PC-3 (cell line): ENCODE results near the gene TMEM207. TPM values are rescaled to one million over a fixed set of nuclear protein-coding genes. Genes with fewer than 3 reads are reported as not detected.

Experiments
- ATAC-seq: fragments of 200-7000 bp; cut with Tn5 transposase; 2 replicates; pipeline ENCODE4 v1.9.1; 2020; ENCODE audit warnings: mild to moderate bottlenecking, moderate library complexity
- BruUV-seq: library from RNA; stranded (reverse); fragments of 400-500 nt; replicated peaks from 2 replicates; lab custom pipeline; 2021; lab: Mats Ljungman, UMichigan
- CTCF ChIA-PET: fragments of 300-600 bp; sonication (Branson Sonifier 250); formaldehyde crosslinking; loops from one replicate; lab custom pipeline; 2022; ENCODE audit warnings: antibody characterized with exemption; lab: Charles Lee
- POLR2A ChIA-PET: fragments of 300-600 bp; sonication (Branson Sonifier 250); formaldehyde crosslinking; loops from one replicate; lab custom pipeline; 2022; ENCODE audit warnings: antibody characterized with exemption; ENCODE audit not compliant: unreplicated experiment; lab: Charles Lee
- DNase-seq: peaks from one replicate; pipeline ENCODE4 v3.0.0-alpha.2; 2015
- H2AFZ ChIP-seq: fragments of 300-600 bp; sonication (generic); 2 replicates; pipeline ENCODE4 v1.6.0; 2016; ENCODE audit warnings: antibody characterized with exemption, low read length
- H3F3A ChIP-seq: fragments of 300-600 bp; sonication (generic); one replicate; pipeline ENCODE4 v1.6.0; 2017; ENCODE audit warnings: antibody characterized with exemption, low read length, control low read depth, mild to moderate bottlenecking; ENCODE audit not compliant: unreplicated experiment
- H3K27ac ChIP-seq: fragments of 300-600 bp; sonication (generic); 2 replicates; pipeline ENCODE4 v1.5.1; 2016; ENCODE audit warnings: mild to moderate bottlenecking, low read length
- H3K27me3 ChIP-seq: fragments of 300-600 bp; sonication (generic); 2 replicates; pipeline ENCODE4 v1.6.1; 2016; ENCODE audit warnings: low read length, mixed read lengths
- H3K36me3 ChIP-seq: fragments of 300-600 bp; sonication (generic); 2 replicates; pipeline ENCODE4 v1.6.1; 2016; ENCODE audit warnings: low read depth, mixed run types, low read length, mixed read lengths
- H3K4me1 ChIP-seq: fragments of 300-600 bp; sonication (generic); 2 replicates; pipeline ENCODE4 v1.5.1; 2016; ENCODE audit warnings: low read length; ENCODE audit not compliant: insufficient read depth
- H3K4me2 ChIP-seq: fragments of 300-600 bp; sonication (generic); 2 replicates; pipeline ENCODE4 v1.6.0; 2016; ENCODE audit warnings: low read length
- H3K4me3 ChIP-seq: fragments of 300-600 bp; sonication (generic); 2 replicates; pipeline ENCODE4 v1.5.1; 2016; ENCODE audit warnings: mild to moderate bottlenecking, low read length, mixed read lengths
- H3K79me2 ChIP-seq: fragments of 300-600 bp; sonication (generic); 2 replicates; pipeline ENCODE4 v1.6.1; 2017; ENCODE audit warnings: low read length, mixed read lengths
- H3K9ac ChIP-seq: fragments of 300-600 bp; sonication (generic); 2 replicates; pipeline ENCODE4 v1.6.0; 2016; ENCODE audit warnings: mild to moderate bottlenecking, low read length
- H3K9me2 ChIP-seq: fragments of 300-600 bp; sonication (generic); replicated peaks from 2 replicates; pipeline ENCODE4 v1.6.1; 2016; ENCODE audit warnings: mixed run types, low read length, mixed read lengths
- H3K9me3 ChIP-seq: fragments of 300-600 bp; sonication (generic); 2 replicates; pipeline ENCODE4 v1.6.1; 2016; ENCODE audit warnings: low read length, mixed read lengths
- H4K20me1 ChIP-seq: fragments of 300-600 bp; sonication (generic); 2 replicates; pipeline ENCODE4 v1.6.1; 2016; ENCODE audit warnings: low read length, mixed read lengths
- EZH2 ChIP-seq: fragments of 300-600 bp; sonication (generic); IDR thresholded peaks from one replicate; pipeline ENCODE4 v1.6.1; 2017; ENCODE audit warnings: antibody characterized with exemption, mild to moderate bottlenecking, low read length; ENCODE audit not compliant: unreplicated experiment
- EZH2phosphoT487 ChIP-seq: fragments of 300-600 bp; sonication (generic); IDR thresholded peaks from 2 replicates; pipeline ENCODE4 v1.6.1; 2018; ENCODE audit warnings: mild to moderate bottlenecking, antibody characterized with exemption, low read length, borderline replicate concordance
- intact Hi-C: fragments of 100-400 bp; cut with micrococcal nuclease; formaldehyde crosslinking; loops from 2 replicates; pipeline ENCODE4 v1.9.0; 2023
- total RNA-seq: library from RNA; depleted of rRNA; stranded (reverse); fragments of >200 nt; gene quantifications from 2 replicates; pipeline ENCODE4 v1.2.3, GENCODE V29; 2014
- TF ChIP-seq, protein P1 (sequence below): fragments of 300-600 bp; sonication (generic); conservative IDR thresholded peaks from 2 replicates; pipeline ENCODE4 v1.5.1; 2017; ENCODE audit warnings: antibody characterized with exemption, low read depth, mild to moderate bottlenecking, low read length

Gene TMEM207
- total RNA-seq, 1 experiment from 2014 or later, result not detected

DNA sequence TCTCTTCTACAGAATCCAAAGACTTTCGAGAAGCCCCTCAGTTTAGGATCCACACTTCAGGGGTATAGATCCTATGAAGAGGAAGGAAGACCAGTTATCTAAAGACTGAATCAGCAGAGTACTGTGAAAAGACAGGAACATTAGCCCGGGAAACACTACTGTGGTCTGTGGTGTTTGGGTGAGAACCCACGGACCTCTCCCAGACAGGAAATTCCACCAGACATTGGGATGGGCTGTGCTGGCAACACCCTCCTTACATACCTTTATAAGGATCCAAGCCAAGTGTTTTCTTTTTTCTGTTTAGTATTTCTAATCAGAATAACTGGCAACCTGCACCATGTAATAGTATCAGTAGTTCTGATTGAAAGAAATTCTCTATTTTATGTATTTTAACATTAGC, 14.1 kb downstream of the TMEM207 start:
- Histone ChIP-seq H3K9ac (no peak overlapping the region), H3K79me2 (no peaks in the 10 kb centered on the region), H3K4me3 (no peak overlapping the region), H4K20me1 (no peaks in the 10 kb centered on the region), H3K4me1 (peaks cover 8% of the 10 kb centered on the region; the same call in 1 of the 2 replicates), H3K36me3 (no peaks in the 10 kb centered on the region), H3K27ac (no peak overlapping the region), H3K4me2 (no peak overlapping the region), H3K9me2 (no peaks in the 10 kb centered on the region), H3F3A (no peaks in the 10 kb centered on the region), H2AFZ (peak overlapping the region; percentile 25), H3K9me3 (no peaks in the 10 kb centered on the region), H3K27me3 (no peaks in the 10 kb centered on the region)
- intact Hi-C loops, result no loop called here
- DNase-seq, result peak; percentile 35
- peak; percentile 58 for ATAC-seq
- no TSS peak for BruUV-seq
- ChIA-PET CTCF (no interaction called here), POLR2A (no interaction called here)
- TF ChIP-seq, protein P1, sequence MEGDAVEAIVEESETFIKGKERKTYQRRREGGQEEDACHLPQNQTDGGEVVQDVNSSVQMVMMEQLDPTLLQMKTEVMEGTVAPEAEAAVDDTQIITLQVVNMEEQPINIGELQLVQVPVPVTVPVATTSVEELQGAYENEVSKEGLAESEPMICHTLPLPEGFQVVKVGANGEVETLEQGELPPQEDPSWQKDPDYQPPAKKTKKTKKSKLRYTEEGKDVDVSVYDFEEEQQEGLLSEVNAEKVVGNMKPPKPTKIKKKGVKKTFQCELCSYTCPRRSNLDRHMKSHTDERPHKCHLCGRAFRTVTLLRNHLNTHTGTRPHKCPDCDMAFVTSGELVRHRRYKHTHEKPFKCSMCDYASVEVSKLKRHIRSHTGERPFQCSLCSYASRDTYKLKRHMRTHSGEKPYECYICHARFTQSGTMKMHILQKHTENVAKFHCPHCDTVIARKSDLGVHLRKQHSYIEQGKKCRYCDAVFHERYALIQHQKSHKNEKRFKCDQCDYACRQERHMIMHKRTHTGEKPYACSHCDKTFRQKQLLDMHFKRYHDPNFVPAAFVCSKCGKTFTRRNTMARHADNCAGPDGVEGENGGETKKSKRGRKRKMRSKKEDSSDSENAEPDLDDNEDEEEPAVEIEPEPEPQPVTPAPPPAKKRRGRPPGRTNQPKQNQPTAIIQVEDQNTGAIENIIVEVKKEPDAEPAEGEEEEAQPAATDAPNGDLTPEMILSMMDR, result no peak
- TF ChIP-seq EZH2phosphoT487 (no peak), EZH2 (no peak)

DNA sequence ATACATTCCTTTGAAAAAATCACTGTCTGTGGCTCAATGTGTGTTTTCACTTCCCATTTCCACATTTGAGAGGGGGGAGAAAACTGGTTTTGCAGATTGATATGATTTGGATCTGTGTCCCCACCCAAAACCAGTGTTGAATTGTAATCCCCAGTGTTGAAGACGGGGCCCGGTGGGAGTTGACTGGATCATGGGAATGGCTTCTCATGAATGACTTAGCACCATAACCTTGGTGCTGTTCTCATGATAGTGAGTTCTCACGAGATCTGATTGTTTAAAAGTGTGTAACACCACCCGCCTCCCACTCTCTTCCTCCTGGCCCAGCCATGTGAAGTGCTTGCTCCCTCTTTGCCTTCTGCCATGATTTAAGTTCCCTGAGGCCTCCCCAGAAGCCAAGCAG, 16.1 kb downstream of the TMEM207 start:
- Histone ChIP-seq H3F3A (no peaks in the 10 kb centered on the region), H3K9ac (no peak overlapping the region), H2AFZ (no peak overlapping the region), H3K4me2 (no peak overlapping the region), H4K20me1 (no peaks in the 10 kb centered on the region), H3K4me3 (no peak overlapping the region), H3K36me3 (no peaks in the 10 kb centered on the region), H3K9me3 (no peaks in the 10 kb centered on the region), H3K9me2 (no peaks in the 10 kb centered on the region), H3K79me2 (no peaks in the 10 kb centered on the region), H3K27ac (no peak overlapping the region), H3K4me1 (peaks cover 8% of the 10 kb centered on the region; the same call in 1 of the 2 replicates), H3K27me3 (no peaks in the 10 kb centered on the region)
- no peak for DNase-seq
- ChIA-PET POLR2A (no interaction called here), CTCF (no interaction called here)
- no peak for TF ChIP-seq EZH2
- TF ChIP-seq EZH2phosphoT487, result no peak
- TF ChIP-seq, protein P1, result no peak
- intact Hi-C loops, result no loop called here
- no peak for ATAC-seq
- no TSS peak for BruUV-seq

DNA sequence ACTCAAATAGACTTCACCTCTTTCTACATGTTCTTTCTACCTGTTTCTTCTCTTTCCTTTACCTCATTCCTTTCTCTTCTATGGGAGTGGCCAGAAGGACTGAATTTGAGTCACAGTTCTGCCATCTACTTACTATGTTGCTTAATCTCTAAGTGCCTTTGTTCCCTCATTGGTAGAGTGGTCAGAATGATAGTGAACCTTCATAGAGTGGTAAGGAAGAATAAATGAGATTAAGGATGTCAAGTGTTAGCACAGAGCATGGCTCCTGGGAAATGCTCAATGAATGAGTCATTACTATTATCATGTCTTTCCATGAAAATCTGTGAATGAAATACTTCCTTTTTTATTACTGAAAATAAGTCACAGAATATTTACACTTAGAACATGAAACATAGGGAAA, 17.5 kb downstream of the TMEM207 start:
- CTCF ChIA-PET, result no interaction called here
- Histone ChIP-seq H4K20me1 (no peaks in the 10 kb centered on the region), H3F3A (no peaks in the 10 kb centered on the region), H3K4me2 (no peak overlapping the region), H3K36me3 (no peaks in the 10 kb centered on the region), H3K27me3 (no peaks in the 10 kb centered on the region), H3K4me1 (peaks cover 8% of the 10 kb centered on the region; the same call in 1 of the 2 replicates), H3K9me2 (no peaks in the 10 kb centered on the region), H3K79me2 (no peaks in the 10 kb centered on the region), H2AFZ (no peak overlapping the region), H3K4me3 (no peak overlapping the region), H3K9me3 (no peaks in the 10 kb centered on the region), H3K9ac (no peak overlapping the region), H3K27ac (no peak overlapping the region)
- POLR2A ChIA-PET, result no interaction called here
- DNase-seq (peak; percentile 32), ATAC-seq (peak; percentile 51)
- no peak for TF ChIP-seq EZH2
- TF ChIP-seq, protein P1, result no peak
- TF ChIP-seq EZH2phosphoT487, result no peak
- no TSS peak for BruUV-seq
- intact Hi-C loops, result no loop called here
